ENCODE data around the gene EXOC2. TPM values are rescaled to one million over a fixed set of nuclear protein-coding genes. Genes with fewer than 3 reads are reported as not detected.

The EXOC2 gene
- total RNA-seq, 4 donors from 2014 or later, result 19.5 to 23.6 (median 20.9) TPM

DNA sequence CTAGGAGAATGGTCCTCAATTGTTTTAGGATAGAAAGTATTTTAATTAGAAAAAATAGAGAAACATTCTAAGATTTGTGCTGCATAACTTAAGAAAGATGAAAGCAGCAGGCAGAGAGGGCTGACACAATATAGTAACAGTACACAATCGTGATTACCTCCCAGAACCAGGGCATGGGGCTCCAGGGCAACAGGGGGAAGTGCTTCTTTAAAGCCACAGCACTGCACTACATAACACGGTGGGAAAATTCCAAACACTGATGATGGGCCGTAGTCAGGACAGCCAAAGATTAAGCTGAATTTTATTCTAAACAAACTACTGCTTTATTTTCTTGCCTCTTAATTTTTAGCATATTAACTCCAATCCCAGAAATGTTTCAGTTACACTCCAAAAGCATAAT lies 14.4 kb downstream of the EXOC2 start:
- intact Hi-C loops (cut with DNase I; ENCODE audit: low total_unique reads), result no loop called here
- DNase-seq (ENCODE audit: low spot score in 2 of 2), result no peak
- WGBS, 2 donors, result 69 to 84% methylated on average over 3 of the region's 3 CpGs
- H3K4me3 ChIP-seq (ENCODE audit: low read depth, poor library complexity, severe bottlenecking), result no peak overlapping the region
- no peak for TF ChIP-seq POLR2A (IDR thresholded peaks at IDR 0.05)
- TF ChIP-seq, protein P1, sequence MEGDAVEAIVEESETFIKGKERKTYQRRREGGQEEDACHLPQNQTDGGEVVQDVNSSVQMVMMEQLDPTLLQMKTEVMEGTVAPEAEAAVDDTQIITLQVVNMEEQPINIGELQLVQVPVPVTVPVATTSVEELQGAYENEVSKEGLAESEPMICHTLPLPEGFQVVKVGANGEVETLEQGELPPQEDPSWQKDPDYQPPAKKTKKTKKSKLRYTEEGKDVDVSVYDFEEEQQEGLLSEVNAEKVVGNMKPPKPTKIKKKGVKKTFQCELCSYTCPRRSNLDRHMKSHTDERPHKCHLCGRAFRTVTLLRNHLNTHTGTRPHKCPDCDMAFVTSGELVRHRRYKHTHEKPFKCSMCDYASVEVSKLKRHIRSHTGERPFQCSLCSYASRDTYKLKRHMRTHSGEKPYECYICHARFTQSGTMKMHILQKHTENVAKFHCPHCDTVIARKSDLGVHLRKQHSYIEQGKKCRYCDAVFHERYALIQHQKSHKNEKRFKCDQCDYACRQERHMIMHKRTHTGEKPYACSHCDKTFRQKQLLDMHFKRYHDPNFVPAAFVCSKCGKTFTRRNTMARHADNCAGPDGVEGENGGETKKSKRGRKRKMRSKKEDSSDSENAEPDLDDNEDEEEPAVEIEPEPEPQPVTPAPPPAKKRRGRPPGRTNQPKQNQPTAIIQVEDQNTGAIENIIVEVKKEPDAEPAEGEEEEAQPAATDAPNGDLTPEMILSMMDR (IDR thresholded peaks at IDR 0.05), result no peak

DNA sequence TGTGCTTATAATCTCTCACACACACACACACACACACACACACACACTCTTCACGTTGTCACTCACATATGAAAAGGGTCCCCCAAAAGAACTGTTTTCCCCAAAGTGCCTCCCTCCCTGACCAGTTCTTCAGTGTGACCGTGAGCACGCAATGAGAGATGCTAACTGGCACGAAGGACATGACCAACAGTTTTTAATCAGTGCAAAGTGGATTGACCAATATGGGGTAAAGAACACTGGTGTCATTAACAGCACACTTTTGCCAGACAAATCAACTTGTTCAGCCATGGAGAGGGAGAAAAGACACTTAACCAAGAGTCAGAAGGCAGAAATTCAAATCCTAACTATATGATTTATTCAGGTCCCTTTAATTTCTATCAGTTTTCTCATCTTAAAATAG lies 15.0 kb downstream of the EXOC2 start:
- no peak overlapping the region for H3K4me3 ChIP-seq (ENCODE audit: low read depth, poor library complexity, severe bottlenecking)
- TF ChIP-seq POLR2A (IDR thresholded peaks at IDR 0.05), result no peak
- TF ChIP-seq, protein P1 (IDR thresholded peaks at IDR 0.05), result no peak
- intact Hi-C loops (cut with DNase I; ENCODE audit: low total_unique reads), result no loop called here
- 94 to 96% methylated on average over 4 of the region's 4 CpGs for WGBS, 2 donors
- no peak for DNase-seq (ENCODE audit: low spot score in 2 of 2)

DNA sequence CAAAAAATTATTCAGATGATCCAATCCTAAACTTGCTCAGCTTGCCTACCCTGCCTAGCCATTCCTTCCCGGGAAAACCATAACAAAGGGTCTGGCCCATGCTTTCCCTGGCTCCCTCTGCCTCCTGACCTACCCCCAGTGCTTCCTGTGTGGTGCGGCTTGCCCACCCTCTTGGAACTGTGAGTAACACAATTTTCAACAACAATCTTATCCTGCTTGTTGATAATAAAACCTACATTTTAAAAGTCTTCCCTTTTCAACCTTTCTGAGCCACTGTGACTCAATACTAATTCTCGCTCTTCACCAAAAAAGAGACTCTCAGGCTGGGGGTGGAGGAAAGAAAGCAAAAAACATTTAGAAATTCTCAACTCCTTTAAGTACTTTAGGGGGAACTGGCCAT lies 18.0 kb downstream of the EXOC2 start:
- intact Hi-C loops (cut with DNase I; ENCODE audit: low total_unique reads), result no loop called here
- DNase-seq (ENCODE audit: low spot score in 2 of 2), result no peak
- no peak overlapping the region for H3K4me3 ChIP-seq (ENCODE audit: low read depth, poor library complexity, severe bottlenecking)
- TF ChIP-seq POLR2A (IDR thresholded peaks at IDR 0.05), result no peak
- TF ChIP-seq, protein P1 (IDR thresholded peaks at IDR 0.05), result no peak
- 78 to 86% methylated on average over 3 of the region's 3 CpGs for WGBS, 2 donors

DNA sequence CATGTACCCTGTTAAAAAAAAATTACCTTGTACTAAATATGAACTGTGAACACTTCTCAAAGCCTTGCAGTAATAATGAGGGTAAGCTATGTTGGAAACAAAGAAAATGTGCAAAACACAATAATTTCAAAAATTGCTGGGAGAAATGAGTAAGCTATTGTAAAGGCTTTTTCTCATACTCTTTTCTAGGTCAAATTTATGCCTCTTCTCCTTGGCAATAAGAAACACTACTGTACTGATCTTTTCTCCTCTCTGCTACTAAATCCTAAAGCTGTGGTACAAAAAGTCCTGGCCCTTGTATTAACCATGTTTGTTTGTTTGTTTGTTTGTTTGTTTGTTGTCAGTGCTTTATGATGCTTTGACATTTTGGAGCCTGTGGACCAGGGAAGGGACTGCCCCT lies 18.5 kb downstream of the EXOC2 start:
- intact Hi-C loops (cut with DNase I; ENCODE audit: low total_unique reads), result no loop called here
- TF ChIP-seq, protein P1 (IDR thresholded peaks at IDR 0.05), result no peak
- no peak for TF ChIP-seq POLR2A (IDR thresholded peaks at IDR 0.05)
- DNase-seq (ENCODE audit: low spot score in 2 of 2), result no peak
- H3K4me3 ChIP-seq (ENCODE audit: low read depth, poor library complexity, severe bottlenecking), result no peak overlapping the region

DNA sequence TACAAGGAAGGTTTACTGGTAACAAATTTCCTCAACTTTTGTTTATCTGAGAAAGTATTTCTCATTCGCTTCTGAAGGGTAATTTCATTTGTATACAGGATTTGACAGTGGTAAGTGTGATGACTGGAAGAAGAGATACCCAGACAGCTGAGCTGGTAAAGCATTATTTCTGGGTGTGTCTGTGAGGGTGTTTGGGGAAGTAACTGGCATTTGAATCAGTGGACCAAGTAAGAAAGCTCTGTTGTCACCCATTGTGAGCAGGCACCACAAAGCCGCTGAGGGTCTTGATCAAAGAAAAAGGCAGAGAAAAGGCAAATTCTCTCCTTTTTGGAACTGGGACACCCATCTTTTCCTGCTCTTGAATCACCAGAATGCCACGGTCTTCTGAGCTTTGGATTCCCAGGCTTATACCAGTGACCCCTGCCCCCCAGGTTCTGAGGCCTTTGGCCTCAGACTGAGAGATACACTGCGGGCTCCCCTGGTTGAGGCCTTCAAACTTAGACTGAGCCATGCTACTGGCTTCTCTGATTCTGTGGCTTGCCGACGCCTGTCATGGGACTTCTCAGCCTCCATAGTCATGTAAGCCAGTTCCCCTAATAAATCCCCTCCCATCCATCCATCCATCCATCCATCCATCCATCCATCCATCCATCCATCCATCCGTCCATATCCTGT lies 25.5 kb downstream of the EXOC2 start:
- no peak for TF ChIP-seq POLR2A (IDR thresholded peaks at IDR 0.05)
- TF ChIP-seq, protein P1 (IDR thresholded peaks at IDR 0.05), result no peak
- WGBS, 2 donors, result 94 to 100% methylated on average over 1 to 7 of the region's 7 CpGs
- intact Hi-C loops (cut with DNase I; ENCODE audit: low total_unique reads), result no loop called here
- H3K4me3 ChIP-seq (ENCODE audit: low read depth, poor library complexity, severe bottlenecking), result no peak overlapping the region
- no peak for DNase-seq (ENCODE audit: low spot score in 2 of 2)

Data from lower leg skin (tissue), 4 donors.